Measurements from ENCODE around the gene CREB3.

The CREB3 gene

GRCh38 chr9:35726931-35727330 lies 5.5 kb upstream of the CREB3 start:
- H3K4me2 ChIP-seq (ENCODE audit: insufficient read depth, low read length), result 0 out of 2 replicates have a peak overlapping the region, but pooled peaks have one; percentile 93
- H3K4me1 ChIP-seq (ENCODE audit: insufficient read depth, low read length), result peaks cover 44% of the 10 kb centered on the region
- no peak overlapping the region for H2AFZ ChIP-seq (ENCODE audit: low read depth, low read length)
- peaks cover 51% of the 10 kb centered on the region for H4K20me1 ChIP-seq (ENCODE audit: insufficient read depth, low read length)
- TF ChIP-seq EZH2 (IDR thresholded peaks at IDR 0.05; ENCODE audit: borderline replicate concordance, low read depth, low read length, severe bottlenecking) (no peak), CTCF (IDR thresholded peaks at IDR 0.05; ENCODE audit: borderline replicate concordance, extremely low read depth, low read length, poor library complexity, severe bottlenecking) (peak; percentile 23)
- peak; percentile 39 for DNase-seq
- no peak overlapping the region for H3K9ac ChIP-seq (ENCODE audit: low read depth, low read length)
- no peaks in the 10 kb centered on the region for H3K9me3 ChIP-seq (ENCODE audit: insufficient read depth, low read length, severe bottlenecking)
- peaks cover 68% of the 10 kb centered on the region for H3K36me3 ChIP-seq (ENCODE audit: insufficient read depth, low read length)
- 0 out of 2 replicates have a peak overlapping the region, but pooled peaks have one; percentile 16 for H3K27ac ChIP-seq (ENCODE audit: low read length)
- H3K79me2 ChIP-seq (ENCODE audit: insufficient read depth, low read length), result peaks cover 65% of the 10 kb centered on the region
- peak; percentile 35; the same call in 1 of the 3 replicates for ATAC-seq (ENCODE audit: insufficient read depth, low read depth)
- H3K4me3 ChIP-seq (ENCODE audit: low read depth in 1 of 2, low read length in 2 of 2), result no peak overlapping the region
- H3K27me3 ChIP-seq (ENCODE audit: insufficient read depth, low read length, poor library complexity), result no peaks in the 10 kb centered on the region

- Histone ChIP-seq H3K4me2 (ENCODE audit: insufficient read depth, low read length) (peak overlapping the region; percentile 93; the same call in 1 of the 2 replicates), H4K20me1 (ENCODE audit: insufficient read depth, low read length) (peaks cover 51% of the 10 kb centered on the region), H3K36me3 (ENCODE audit: insufficient read depth, low read length) (peaks cover 61% of the 10 kb centered on the region), H3K9me3 (ENCODE audit: insufficient read depth, low read length, severe bottlenecking) (no peaks in the 10 kb centered on the region), H3K79me2 (ENCODE audit: insufficient read depth, low read length) (peaks cover 68% of the 10 kb centered on the region), H3K27ac (ENCODE audit: low read length) (peak overlapping the region; percentile 36), H3K4me3 (ENCODE audit: low read depth in 1 of 2, low read length in 2 of 2) (no peak overlapping the region), H3K27me3 (ENCODE audit: insufficient read depth, low read length, poor library complexity) (no peaks in the 10 kb centered on the region), H3K9ac (ENCODE audit: low read depth, low read length) (no peak overlapping the region; the same call in 1 of the 2 replicates), H3K4me1 (ENCODE audit: insufficient read depth, low read length) (peaks cover 44% of the 10 kb centered on the region), H2AFZ (ENCODE audit: low read depth, low read length) (no peak overlapping the region)
- DNase-seq (no peak), ATAC-seq (ENCODE audit: insufficient read depth, low read depth) (no peak)
- TF ChIP-seq EZH2 (IDR thresholded peaks at IDR 0.05; ENCODE audit: borderline replicate concordance, low read depth, low read length, severe bottlenecking) (no peak), CTCF (IDR thresholded peaks at IDR 0.05; ENCODE audit: borderline replicate concordance, extremely low read depth, low read length, poor library complexity, severe bottlenecking) (no peak)
Observed at GRCh38 chr9:35727676-35728040, 4.8 kb upstream of the CREB3 start.

DNA sequence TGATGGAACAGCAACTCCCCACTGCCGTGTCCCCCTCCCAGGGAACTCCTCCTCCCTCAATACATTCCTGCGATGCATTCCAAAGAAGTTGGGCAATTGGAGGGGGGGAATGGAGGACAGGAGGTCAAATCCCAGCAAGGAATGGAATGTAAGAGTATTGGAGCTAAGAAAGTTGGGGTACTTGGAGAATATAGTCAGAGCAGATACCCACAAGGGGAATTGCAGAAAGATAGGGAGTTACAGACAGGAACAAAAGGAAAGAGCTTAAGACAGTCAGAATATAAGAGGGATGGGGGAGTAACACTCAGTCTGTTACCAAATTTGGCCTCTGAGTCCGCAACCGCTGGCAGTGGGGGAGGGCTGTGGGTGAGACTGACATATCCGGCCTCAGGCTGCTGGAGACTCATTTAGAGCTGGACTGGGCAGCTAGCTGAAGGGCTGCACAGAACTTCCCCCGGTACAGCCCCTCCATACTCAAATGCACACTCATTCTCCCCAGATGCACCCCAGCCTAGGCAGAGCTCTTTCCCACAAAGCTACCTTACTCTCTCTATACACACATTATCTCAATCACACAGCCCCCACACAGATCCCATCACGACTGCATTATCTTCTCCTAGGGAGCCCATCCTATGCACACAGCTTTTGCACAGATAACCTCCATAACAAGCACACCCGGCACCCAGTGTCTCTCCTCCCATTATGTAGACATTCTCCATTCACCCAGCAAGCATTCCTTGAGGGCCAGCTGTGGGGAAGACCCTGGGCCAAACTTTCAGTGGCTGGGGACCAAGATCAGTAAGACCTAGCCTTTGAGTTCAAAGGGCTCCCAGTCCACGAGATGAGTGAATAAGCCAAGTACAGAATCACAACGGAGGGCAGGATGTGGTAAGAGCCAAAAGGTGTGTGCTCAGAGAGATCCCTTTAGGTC lies 4.2 kb upstream of the CREB3 start:
- TF ChIP-seq EZH2 (IDR thresholded peaks at IDR 0.05; ENCODE audit: borderline replicate concordance, low read depth, low read length, severe bottlenecking), result no peak
- TF ChIP-seq CTCF (IDR thresholded peaks at IDR 0.05; ENCODE audit: borderline replicate concordance, extremely low read depth, low read length, poor library complexity, severe bottlenecking), result no peak

More for the DNA sequence above, 4.2 kb upstream of the CREB3 start:
- ATAC-seq (ENCODE audit: insufficient read depth, low read depth), result peak; percentile 17; the same call in 1 of the 3 replicates
- Histone ChIP-seq H3K9ac (ENCODE audit: low read depth, low read length) (no peak overlapping the region; the same call in 1 of the 2 replicates), H3K79me2 (ENCODE audit: insufficient read depth, low read length) (peaks cover 74% of the 10 kb centered on the region), H3K4me1 (ENCODE audit: insufficient read depth, low read length) (peaks cover 50% of the 10 kb centered on the region), H2AFZ (ENCODE audit: low read depth, low read length) (no peak overlapping the region), H3K36me3 (ENCODE audit: insufficient read depth, low read length) (peaks cover 54% of the 10 kb centered on the region), H3K27me3 (ENCODE audit: insufficient read depth, low read length, poor library complexity) (no peaks in the 10 kb centered on the region), H3K9me3 (ENCODE audit: insufficient read depth, low read length, severe bottlenecking) (no peaks in the 10 kb centered on the region), H3K4me2 (ENCODE audit: insufficient read depth, low read length) (peak overlapping the region; percentile 93), H4K20me1 (ENCODE audit: insufficient read depth, low read length) (peaks cover 51% of the 10 kb centered on the region), H3K4me3 (ENCODE audit: low read depth in 1 of 2, low read length in 2 of 2) (peak overlapping the region in 1 of 2 experiments; percentile 37; a peak in 1 of 4 replicates), H3K27ac (ENCODE audit: low read length) (peak overlapping the region; percentile 36)
- peak; percentile 47 for DNase-seq

All from DND-41 (cell line).